H1 (cell line): ENCODE data around the gene KRT14. TPM values are rescaled to one million over a fixed set of nuclear protein-coding genes. Genes with fewer than 3 reads are reported as not detected.
A peak's percentile ranks its signal among the peaks of the same experiment; 100 is the strongest.

Source experiments
- CTCF ChIA-PET: fragments of 300-600 bp; sonication (Branson Sonifier 250); formaldehyde crosslinking; loops from one replicate; lab custom pipeline; 2021; ENCODE audit not compliant: partially characterized antibody; lab: Charles Lee
- POLR2A ChIA-PET: fragments of 300-600 bp; sonication (Branson Sonifier 250); formaldehyde crosslinking; loops from one replicate; lab custom pipeline; 2021; ENCODE audit warnings: inconsistent platforms; ENCODE audit not compliant: partially characterized antibody; lab: Charles Lee
- DNase-seq, 2 experiments: peaks; one replicate each; pipeline versions ENCODE4 v3.0.0 to v3.0.0-alpha.2; 2010 to 2022; ENCODE audit warnings: low spot score in 2 of 2, low read depth in 1 of 2, mixed read lengths in 1 of 2
- FAIRE-seq: peaks from 2 replicates; lab custom pipeline; 2011; peaks lifted over from hg19 to GRCh38; lab: Jason Lieb, UNC
- H2AFZ ChIP-seq: 2 replicates; pipeline ENCODE4 v1.8.1; 2012; ENCODE audit warnings: low read length, inconsistent platforms
- H2AK5ac ChIP-seq: 2 replicates; pipeline ENCODE4 v1.6.1; 2013; ENCODE audit warnings: low read depth, low read length
- H2BK120ac ChIP-seq: replicated peaks from 2 replicates; pipeline ENCODE3; 2013; ENCODE audit warnings: low read depth, low read length, inconsistent platforms
- H2BK12ac ChIP-seq: 2 replicates; pipeline ENCODE4 v1.6.1; 2013; ENCODE audit warnings: low read depth, low read length
- H2BK15ac ChIP-seq: 2 replicates; pipeline ENCODE4 v1.6.1; 2013; ENCODE audit warnings: low read length
- H2BK20ac ChIP-seq: 2 replicates; pipeline ENCODE4 v1.6.1; 2013; ENCODE audit warnings: low read length
- H2BK5ac ChIP-seq: 2 replicates; pipeline ENCODE4 v1.6.1; 2013; ENCODE audit warnings: low read depth, low read length
- H3K14ac ChIP-seq: 2 replicates; pipeline ENCODE4 v1.6.1; 2013; ENCODE audit warnings: inconsistent platforms; ENCODE audit not compliant: insufficient read length
- H3K18ac ChIP-seq: 2 replicates; pipeline ENCODE4 v1.6.1; 2013; ENCODE audit warnings: low read length; ENCODE audit errors: extremely low read depth
- H3K23ac ChIP-seq: 2 replicates; pipeline ENCODE4 v1.6.1; 2013; ENCODE audit warnings: inconsistent platforms; ENCODE audit not compliant: insufficient read length
- H3K23me2 ChIP-seq: 2 replicates; pipeline ENCODE4 v1.6.1; 2013; ENCODE audit warnings: low read depth, low read length
- H3K27ac ChIP-seq: 2 replicates; pipeline ENCODE4 v1.6.1; 2011; ENCODE audit warnings: low read depth, low read length, inconsistent platforms
- H3K27me3 ChIP-seq, 4 experiments: replicated peaks in 1 of 4; 1 replicate in 1 of 4; 2 replicates in 3 of 4; pipeline versions ENCODE4 v1.6.1 to v1.8.1; 2011 to 2013; ENCODE audit warnings: low read length in 3 of 4, mild to moderate bottlenecking in 3 of 4, inconsistent platforms in 2 of 4, mixed read lengths in 2 of 4, moderate library complexity in 1 of 4; ENCODE audit not compliant: control insufficient read depth in 3 of 4, insufficient read depth in 3 of 4; ENCODE audit errors: extremely low read depth in 1 of 4
- H3K36me3 ChIP-seq, 4 experiments: 2 replicates each; pipeline versions ENCODE4 v1.6.1 to v1.8.1; 2011 to 2013; ENCODE audit warnings: mild to moderate bottlenecking in 4 of 4, low read length in 3 of 4, moderate library complexity in 2 of 4, control low read depth in 1 of 4, inconsistent platforms in 1 of 4; ENCODE audit not compliant: insufficient read depth in 4 of 4, control insufficient read depth in 2 of 4
- H3K4ac ChIP-seq: replicated peaks from 2 replicates; pipeline ENCODE3; 2013; ENCODE audit warnings: low read length, low read depth, mixed read lengths, inconsistent platforms; ENCODE audit not compliant: insufficient read length
- H3K4me1 ChIP-seq, 4 experiments: replicated peaks in 1 of 4; 1 replicate in 1 of 4; 2 replicates in 3 of 4; pipeline versions ENCODE4 v1.6.1 to v1.8.1; 2011 to 2013; ENCODE audit warnings: low read length in 3 of 4, inconsistent platforms in 2 of 4, mixed read lengths in 1 of 4; ENCODE audit not compliant: insufficient read depth in 4 of 4, control insufficient read depth in 3 of 4
- H3K4me2 ChIP-seq, 2 experiments: 2 replicates each; pipeline versions ENCODE4 v1.6.1 to v1.8.1; 2011 to 2013; ENCODE audit warnings: low read depth in 2 of 2, low read length in 2 of 2, control low read depth in 1 of 2, inconsistent platforms in 1 of 2, mild to moderate bottlenecking in 1 of 2; ENCODE audit not compliant: insufficient read depth in 1 of 2
- H3K4me3 ChIP-seq, 4 experiments: fragments of 200-600, 300-600 bp in 1 of 4; sonication (generic), shearing (Covaris generic), sonication (Bioruptor Twin) in 1 of 4; 2 replicates each; pipeline versions ENCODE4 v1.5.1 to v1.8.1; 2011 to 2016; ENCODE audit warnings: low read length in 4 of 4, low read depth in 3 of 4, control low read depth in 2 of 4, inconsistent platforms in 2 of 4, mild to moderate bottlenecking in 2 of 4, mixed read lengths in 1 of 4, moderate library complexity in 1 of 4; ENCODE audit not compliant: insufficient read depth in 2 of 4; ENCODE audit errors: extremely low read depth in 1 of 4
- H3K56ac ChIP-seq: replicated peaks from 2 replicates; pipeline ENCODE3; 2013; ENCODE audit warnings: low read depth, mild to moderate bottlenecking, mixed read lengths, low read length, inconsistent platforms; ENCODE audit not compliant: insufficient read length
- H3K79me1 ChIP-seq: 2 replicates; pipeline ENCODE4 v1.6.1; 2013; ENCODE audit warnings: low read depth, low read length, control low read depth
- H3K79me2 ChIP-seq, 2 experiments: 2 replicates each; pipeline versions ENCODE4 v1.6.1 to v1.8.1; 2012 to 2013; ENCODE audit warnings: low read length in 2 of 2, mild to moderate bottlenecking in 2 of 2, inconsistent platforms in 1 of 2; ENCODE audit not compliant: insufficient read depth in 2 of 2, control insufficient read depth in 1 of 2
- H3K9ac ChIP-seq, 4 experiments: replicated peaks in 1 of 4; 1 replicate in 1 of 4; 2 replicates in 3 of 4; pipeline versions ENCODE4 v1.6.1 to v1.8.1; 2011 to 2013; ENCODE audit warnings: low read depth in 3 of 4, low read length in 3 of 4, control low read depth in 2 of 4, mild to moderate bottlenecking in 2 of 4, moderate library complexity in 2 of 4, inconsistent platforms in 1 of 4; ENCODE audit errors: extremely low read depth in 1 of 4
- H3K9me3 ChIP-seq, 2 experiments: 2 replicates each; pipeline versions ENCODE4 v1.6.1 to v1.8.1; 2012 to 2013; ENCODE audit warnings: mild to moderate bottlenecking in 2 of 2, moderate library complexity in 2 of 2, control low read depth in 1 of 2, inconsistent platforms in 1 of 2, low read depth in 1 of 2, low read length in 1 of 2, mixed read lengths in 1 of 2; ENCODE audit not compliant: insufficient read depth in 2 of 2
- H4K20me1 ChIP-seq, 2 experiments: replicated peaks in 1 of 2; 2 replicates each; pipeline versions ENCODE3 to v1.8.1; 2011 to 2013; ENCODE audit warnings: inconsistent platforms in 2 of 2, low read length in 2 of 2, mild to moderate bottlenecking in 1 of 2; ENCODE audit not compliant: insufficient read depth in 2 of 2, control insufficient read depth in 1 of 2
- H4K5ac ChIP-seq: 2 replicates; pipeline ENCODE4 v1.6.1; 2013; ENCODE audit warnings: low read length, low read depth, mixed read lengths, inconsistent platforms; ENCODE audit not compliant: insufficient read length
- H4K8ac ChIP-seq: 2 replicates; pipeline ENCODE4 v1.8.0; 2013; ENCODE audit warnings: mild to moderate bottlenecking, moderate library complexity, low read length, inconsistent platforms; ENCODE audit not compliant: insufficient read depth; ENCODE audit errors: extremely low read depth
- H4K91ac ChIP-seq: replicated peaks from 2 replicates; pipeline ENCODE3; 2013; ENCODE audit warnings: low read length, mixed read lengths, inconsistent platforms; ENCODE audit not compliant: insufficient read length
- KDM1A ChIP-seq: fragments of 200-600, 300-600 bp; sonication (generic); IDR thresholded peaks from 2 replicates; pipeline ENCODE4 v1.7.1; 2016; ENCODE audit warnings: mild to moderate bottlenecking, low read length, borderline replicate concordance
- WGBS, 2 experiments: shearing (Covaris generic) in 1 of 2; methylation state at CpG; one replicate each; pipeline versions ENCODE4 v1.1.6 to v1.1.7; 2013 to 2015; ENCODE audit warnings: low lambda C conversion rate in 2 of 2, mixed read lengths in 2 of 2, inconsistent platforms in 1 of 2, low coverage in 1 of 2, missing lambda C conversion rate in 1 of 2; ENCODE audit not compliant: insufficient replicate concordance in 2 of 2, insufficient coverage in 1 of 2, insufficient read length in 1 of 2; ENCODE audit errors: extremely low coverage in 1 of 2, missing lambda C conversion rate in 1 of 2; 5-methylcytosine and 5-hydroxymethylcytosine counted together
- polyA plus RNA-seq, 7 experiments: library from polyadenylated mRNA; depleted of rRNA in 3 of 7; stranded (reverse) in 5 of 7; unstranded in 2 of 7; fragments of >200 nt in 5 of 7; fragments of 200-250 nt in 2 of 7; gene quantifications; 1 replicate in 5 of 7; 2 replicates in 1 of 7; 4 replicates in 1 of 7; pipeline versions ENCODE4 v1.2.1 to v1.2.3, GENCODE V29; 2011 to 2013; ENCODE audit warnings: missing spikeins in 2 of 7, mixed read lengths in 2 of 7
- total RNA-seq: library from RNA; stranded (reverse); fragmentation: NEBNext Ultra II Directional; extraction: Animal tissue kit (Norgen Biotek cat#: 25700); gene quantifications from 2 replicates; pipeline ENCODE4 v1.2.1, GENCODE V29; 2021
- TF ChIP-seq, protein P1 (sequence below): IDR thresholded peaks from 2 replicates; pipeline ENCODE4 v1.6.1; 2012; ENCODE audit warnings: low read length, inconsistent platforms

The KRT14 gene
- total and polyA plus RNA-seq, 2 of the 8 experiments (the other 6 are each of a cell fraction or from before 2014, with no cell fraction given), result 0.35 TPM; not detected in 1

GRCh38 chr17:41547921-41548843, 38.5 kb downstream of the KRT14 start:
- Histone ChIP-seq H3K36me3 (no peaks in the 10 kb centered on the region), H3K14ac (no peak overlapping the region), H3K9ac (0 out of 7 replicates have a peak overlapping the region, but pooled peaks of 1 of the 4 experiments have one; percentile 9), H2AFZ (peak overlapping the region; percentile 88; the same call in 1 of the 2 replicates), H3K4me1 (peaks cover 8 to 24% (median 13%) of the 10 kb centered on the region in 4 experiments), H3K4me2 (peak overlapping the region in 1 of 2 experiments; percentile 59; a peak in 3 of 4 replicates), H2AK5ac (peak overlapping the region; percentile 11; the same call in 1 of the 2 replicates), H2BK20ac (peak overlapping the region; percentile 97), H3K56ac (no peak overlapping the region), H2BK12ac (peak overlapping the region; percentile 99), H4K20me1 (no peaks in the 10 kb centered on the region), H3K27ac (0 out of 2 replicates have a peak overlapping the region, but pooled peaks have one; percentile 26), H3K23me2 (no peaks in the 10 kb centered on the region; the same call in 1 of the 2 replicates), H4K91ac (peak overlapping the region; percentile 59), H2BK5ac (peak overlapping the region; percentile 73; the same call in 1 of the 2 replicates), H3K79me2 (no peaks in the 10 kb centered on the region), H3K27me3 (no peaks in the 10 kb centered on the region; a peak in 2 of 7 replicates), H4K8ac (peak overlapping the region; percentile 60), H3K4ac (peak overlapping the region; percentile 13), H3K23ac (no peak overlapping the region), H2BK15ac (peak overlapping the region; percentile 82), H3K4me3 (peak overlapping the region in 1 of 4 experiments; percentile 43; a peak in 4 of 8 replicates), H3K18ac (peak overlapping the region; percentile 75), H4K5ac (no peak overlapping the region), H3K79me1 (no peaks in the 10 kb centered on the region), H3K9me3 (no peaks in the 10 kb centered on the region; a peak in 1 of 4 replicates), H2BK120ac (no peak overlapping the region)
- POLR2A ChIA-PET, result interaction anchor here (0.6 to 16.2 kb wide), 13 partner anchors 11 to 141 kb away, joined by 3 to 293 read pairs (median 5); partner anchors contain the start of genes EIF1 and KRT19
- 81% methylated on average over 17 of the region's 23 CpGs; no CpG with 5 or more reads in 1 of the 2 experiments for WGBS, 2 experiments
- CTCF ChIA-PET, result interaction anchor here (0.6 to 21.2 kb wide), 77 partner anchors 8 to 739 kb away, joined by 3 to 492 read pairs (median 6); partner anchors contain the start of genes EIF1, KRT13, KRT15 and KRT16
- no peak for DNase-seq
- FAIRE-seq, result no peak
- TF ChIP-seq, protein P1, sequence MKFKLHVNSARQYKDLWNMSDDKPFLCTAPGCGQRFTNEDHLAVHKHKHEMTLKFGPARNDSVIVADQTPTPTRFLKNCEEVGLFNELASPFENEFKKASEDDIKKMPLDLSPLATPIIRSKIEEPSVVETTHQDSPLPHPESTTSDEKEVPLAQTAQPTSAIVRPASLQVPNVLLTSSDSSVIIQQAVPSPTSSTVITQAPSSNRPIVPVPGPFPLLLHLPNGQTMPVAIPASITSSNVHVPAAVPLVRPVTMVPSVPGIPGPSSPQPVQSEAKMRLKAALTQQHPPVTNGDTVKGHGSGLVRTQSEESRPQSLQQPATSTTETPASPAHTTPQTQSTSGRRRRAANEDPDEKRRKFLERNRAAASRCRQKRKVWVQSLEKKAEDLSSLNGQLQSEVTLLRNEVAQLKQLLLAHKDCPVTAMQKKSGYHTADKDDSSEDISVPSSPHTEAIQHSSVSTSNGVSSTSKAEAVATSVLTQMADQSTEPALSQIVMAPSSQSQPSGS, result no peak
- 0 out of 2 replicates have a peak, but pooled peaks have one; percentile 69 for TF ChIP-seq KDM1A
